Astrocyte of the cerebellum (primary cell): ENCODE data around the gene TRHDE.

ENCODE experiments used
- DNase-seq: peaks from one replicate; pipeline ENCODE4 v3.0.0-alpha.2; 2011; ENCODE audit warnings: low read depth
- H3K4me3 ChIP-seq: 2 replicates; pipeline ENCODE4 v1.5.1; 2011; ENCODE audit warnings: mild to moderate bottlenecking, low read depth, low read length, moderate library complexity
- in situ Hi-C: cut with HindIII; loops from 2 replicates; pipeline ENCODE4 v1.10.0; 2017; ENCODE audit warnings: low sequenced_read_pairs
- TF ChIP-seq, protein P1 (sequence below): IDR thresholded peaks from 2 replicates; pipeline ENCODE4 v1.5.1; 2012; ENCODE audit warnings: low read length, low read depth, moderate library complexity, mild to moderate bottlenecking; ENCODE audit errors: missing control alignments

The TRHDE gene

DNA sequence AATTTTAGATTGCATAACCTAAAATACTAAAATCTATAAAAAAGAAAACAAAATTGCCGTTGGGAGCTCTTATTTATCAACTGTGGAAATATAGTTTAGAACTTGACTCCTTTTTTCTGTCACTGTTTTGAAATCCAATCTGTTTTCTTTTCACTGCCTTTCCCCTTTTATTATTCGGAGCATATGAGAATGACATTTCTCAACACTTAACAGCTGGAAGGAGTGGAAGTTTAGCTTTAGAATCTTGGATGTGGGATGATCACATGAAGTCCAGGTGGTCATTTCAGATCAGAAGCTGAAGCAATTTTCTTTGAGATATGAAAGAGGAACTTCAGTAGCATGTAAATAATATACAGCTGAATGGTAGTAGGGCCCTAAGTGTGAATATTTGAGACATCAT lies 16.7 kb downstream of the TRHDE start:
- in situ Hi-C loops, result no loop called here
- no peak for DNase-seq

DNA sequence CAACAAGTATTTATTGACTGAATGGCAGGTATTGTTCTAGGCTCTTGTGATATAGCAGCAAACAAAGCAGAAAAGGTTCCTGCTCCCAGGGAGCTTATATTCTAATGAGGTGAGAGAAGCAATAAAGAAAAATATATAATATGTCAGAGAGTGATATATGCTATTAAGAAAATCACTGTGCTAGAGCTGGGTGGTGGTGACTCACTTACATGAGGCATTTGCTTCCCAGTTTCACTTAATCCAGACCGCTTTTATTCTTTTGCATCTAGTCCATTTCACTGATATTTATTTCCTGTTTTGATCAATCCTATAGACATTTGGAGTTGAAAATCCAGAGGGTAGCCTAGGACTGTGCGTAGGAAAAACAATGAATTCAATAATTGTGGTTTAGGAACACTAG lies 17.5 kb downstream of the TRHDE start:
- no peak overlapping the region for H3K4me3 ChIP-seq
- TF ChIP-seq, protein P1, sequence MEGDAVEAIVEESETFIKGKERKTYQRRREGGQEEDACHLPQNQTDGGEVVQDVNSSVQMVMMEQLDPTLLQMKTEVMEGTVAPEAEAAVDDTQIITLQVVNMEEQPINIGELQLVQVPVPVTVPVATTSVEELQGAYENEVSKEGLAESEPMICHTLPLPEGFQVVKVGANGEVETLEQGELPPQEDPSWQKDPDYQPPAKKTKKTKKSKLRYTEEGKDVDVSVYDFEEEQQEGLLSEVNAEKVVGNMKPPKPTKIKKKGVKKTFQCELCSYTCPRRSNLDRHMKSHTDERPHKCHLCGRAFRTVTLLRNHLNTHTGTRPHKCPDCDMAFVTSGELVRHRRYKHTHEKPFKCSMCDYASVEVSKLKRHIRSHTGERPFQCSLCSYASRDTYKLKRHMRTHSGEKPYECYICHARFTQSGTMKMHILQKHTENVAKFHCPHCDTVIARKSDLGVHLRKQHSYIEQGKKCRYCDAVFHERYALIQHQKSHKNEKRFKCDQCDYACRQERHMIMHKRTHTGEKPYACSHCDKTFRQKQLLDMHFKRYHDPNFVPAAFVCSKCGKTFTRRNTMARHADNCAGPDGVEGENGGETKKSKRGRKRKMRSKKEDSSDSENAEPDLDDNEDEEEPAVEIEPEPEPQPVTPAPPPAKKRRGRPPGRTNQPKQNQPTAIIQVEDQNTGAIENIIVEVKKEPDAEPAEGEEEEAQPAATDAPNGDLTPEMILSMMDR, result no peak
- in situ Hi-C loops, result no loop called here
- DNase-seq, result no peak

More for the DNA sequence above, 16.7 kb downstream of the TRHDE start:
- no peak overlapping the region for H3K4me3 ChIP-seq
- TF ChIP-seq, protein P1, result no peak

DNA sequence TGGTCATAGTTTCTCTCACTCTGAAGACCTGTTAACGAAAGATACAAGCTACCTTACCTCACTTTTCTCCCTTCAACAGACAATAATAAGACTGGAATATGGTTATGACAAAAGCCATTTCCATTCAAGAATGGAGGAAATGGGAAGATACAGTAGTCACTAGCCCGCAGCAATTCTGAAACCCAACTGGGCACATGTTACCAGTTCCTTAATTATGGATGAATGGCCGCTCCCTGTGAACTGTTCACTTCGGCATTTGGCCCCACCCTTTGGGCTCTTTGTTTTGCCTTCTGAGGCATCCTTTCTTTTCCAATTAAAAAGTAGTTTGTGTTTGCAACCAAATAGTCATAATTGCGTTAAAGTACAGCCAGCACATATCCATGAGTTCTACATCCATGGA lies 19.0 kb downstream of the TRHDE start:
- DNase-seq, result no peak
- TF ChIP-seq, protein P1, result no peak
- in situ Hi-C loops, result no loop called here
- H3K4me3 ChIP-seq, result no peak overlapping the region

DNA sequence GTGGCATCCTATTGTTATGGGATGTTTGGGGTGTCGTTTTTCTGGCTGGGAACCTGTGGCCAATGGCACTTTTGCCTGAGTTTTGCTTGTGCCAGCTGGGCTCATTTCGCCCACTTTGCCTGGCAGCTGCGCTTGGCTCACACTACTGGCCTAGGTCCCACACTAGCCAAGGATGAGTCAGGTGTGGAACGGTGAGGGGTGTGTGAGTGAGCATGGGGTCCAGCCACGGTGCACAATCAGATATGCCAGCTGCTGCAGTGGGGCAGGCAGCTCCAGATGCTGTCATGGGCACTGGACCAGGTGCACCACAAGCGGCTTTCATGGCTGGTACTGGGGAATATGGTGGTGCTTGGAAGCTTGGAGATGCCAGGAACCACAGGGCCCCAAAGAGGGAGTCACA lies 21.5 kb downstream of the TRHDE start:
- TF ChIP-seq, protein P1, result no peak
- DNase-seq, result no peak
- H3K4me3 ChIP-seq, result no peak overlapping the region
- in situ Hi-C loops, result no loop called here

DNA sequence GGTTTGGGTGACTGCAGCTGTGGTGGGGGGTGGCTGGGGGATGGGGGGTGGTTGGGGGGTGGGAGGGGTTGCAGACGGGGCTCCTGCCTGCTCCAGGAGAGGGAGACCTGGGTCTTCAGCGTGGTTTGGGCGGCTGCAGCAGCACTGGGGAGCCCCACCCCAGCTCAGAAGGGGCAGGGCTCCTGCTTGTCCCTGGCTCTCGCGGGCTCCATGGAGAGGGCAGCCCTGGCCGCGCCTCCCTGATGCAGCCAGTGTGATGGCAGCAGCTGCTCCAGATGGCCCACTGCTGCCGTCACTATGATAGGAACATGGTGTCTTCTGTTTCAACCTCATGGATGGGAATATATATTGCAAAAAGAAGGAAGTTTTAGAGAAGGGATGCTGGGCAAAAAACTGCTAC lies 22.9 kb downstream of the TRHDE start:
- H3K4me3 ChIP-seq, result no peak overlapping the region
- in situ Hi-C loops, result no loop called here
- TF ChIP-seq, protein P1, result no peak
- DNase-seq, result no peak

DNA sequence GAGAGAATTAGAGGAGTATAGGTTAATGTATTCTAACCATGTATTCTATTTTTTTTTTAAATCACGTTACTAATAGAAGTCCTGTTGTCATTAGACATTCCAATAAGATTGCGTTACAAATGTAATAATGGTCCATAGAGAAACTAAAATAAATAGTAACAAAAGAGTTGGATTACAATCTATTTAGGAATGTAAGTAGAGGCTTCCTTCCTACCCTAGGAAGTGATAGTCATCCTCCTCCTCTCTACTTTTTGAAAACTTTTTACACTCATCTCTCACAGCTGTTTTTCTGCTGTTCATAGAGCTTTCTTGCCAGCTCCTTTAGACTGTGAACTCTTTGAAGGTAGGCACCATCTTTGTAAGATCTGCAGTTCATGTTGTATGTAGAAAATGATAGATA lies 23.6 kb downstream of the TRHDE start:
- TF ChIP-seq, protein P1, result no peak
- H3K4me3 ChIP-seq, result no peak overlapping the region
- in situ Hi-C loops, result no loop called here
- DNase-seq, result no peak

DNA sequence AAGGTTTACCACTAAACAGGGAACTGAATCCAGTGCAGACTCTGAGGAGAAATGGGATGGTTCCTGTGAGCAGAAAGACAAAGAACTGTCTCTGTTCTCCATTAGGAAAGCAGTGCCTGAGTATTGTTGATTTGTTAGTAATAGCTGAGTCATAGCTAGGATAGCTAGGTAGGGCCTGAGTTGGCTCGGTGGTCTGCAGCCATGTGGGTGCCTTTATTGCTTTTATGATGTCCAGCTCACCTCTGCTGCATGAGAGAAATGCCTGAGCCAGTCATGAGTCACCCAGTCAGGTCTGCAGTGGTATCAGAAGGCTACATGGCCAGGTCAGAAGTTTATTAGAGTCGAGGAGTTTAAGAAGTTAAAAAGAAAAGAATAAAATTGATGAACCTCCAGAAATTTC lies 24.2 kb downstream of the TRHDE start:
- in situ Hi-C loops, result no loop called here
- H3K4me3 ChIP-seq, result no peak overlapping the region
- peak; percentile 53 for DNase-seq
- TF ChIP-seq, protein P1, result no peak
